Chondrocyte (in vitro differentiated cells): ENCODE measurements around the gene PRAMEF9. TPM values are rescaled to one million over a fixed set of nuclear protein-coding genes. Genes with fewer than 3 reads are reported as not detected.
"Not testable (repeated sequence)": the region's sequence is repeated elsewhere in the genome, so short reads cannot be mapped to it uniquely, and the experiment has no call there.

Experiments used
- DNase-seq: peaks from one replicate; pipeline ENCODE4 v3.0.0; 2021; ENCODE audit warnings: mixed read lengths, low spot score
- H3K27ac Mint-ChIP-seq: one replicate; pipeline ENCODE4 v1.8.0; 2021; ENCODE audit warnings: mild to moderate bottlenecking, moderate library complexity, mixed read lengths; ENCODE audit not compliant: unreplicated experiment
- H3K27me3 Mint-ChIP-seq: 2 replicates; pipeline ENCODE4 v1.8.0; 2021; ENCODE audit warnings: low read depth, mixed read lengths
- H3K36me3 Mint-ChIP-seq: 2 replicates; pipeline ENCODE4 v1.8.0; 2021; ENCODE audit warnings: low read depth, mixed read lengths
- H3K4me1 Mint-ChIP-seq: 2 replicates; pipeline ENCODE4 v1.8.0; 2021; ENCODE audit warnings: low read depth, mild to moderate bottlenecking, mixed read lengths
- H3K4me3 Mint-ChIP-seq: one replicate; pipeline ENCODE4 v1.8.0; 2021; ENCODE audit warnings: mild to moderate bottlenecking, moderate library complexity, mixed read lengths; ENCODE audit not compliant: unreplicated experiment
- H3K9me3 Mint-ChIP-seq: 2 replicates; pipeline ENCODE4 v1.8.0; 2021; ENCODE audit warnings: low read depth, mixed read lengths
- long read RNA-seq: library from polyadenylated mRNA; stranded (forward); transcript quantifications from one replicate; pipeline ENCODE4 v2.0.0, GENCODE V29; 2021
- total RNA-seq: library from RNA; stranded (reverse); gene quantifications from 3 replicates; pipeline ENCODE4 v1.2.1, GENCODE V29; 2021
- TF ChIP-seq, protein P1 (sequence below): fragments of 200-600 bp; sonication (generic); IDR thresholded peaks from 2 replicates; pipeline ENCODE4 v1.5.0; 2021; ENCODE audit warnings: antibody characterized with exemption, mild to moderate bottlenecking, moderate library complexity

PRAMEF9 gene
- total RNA-seq = not detected in 3 replicates
- long read RNA-seq = 0 reads

DNA sequence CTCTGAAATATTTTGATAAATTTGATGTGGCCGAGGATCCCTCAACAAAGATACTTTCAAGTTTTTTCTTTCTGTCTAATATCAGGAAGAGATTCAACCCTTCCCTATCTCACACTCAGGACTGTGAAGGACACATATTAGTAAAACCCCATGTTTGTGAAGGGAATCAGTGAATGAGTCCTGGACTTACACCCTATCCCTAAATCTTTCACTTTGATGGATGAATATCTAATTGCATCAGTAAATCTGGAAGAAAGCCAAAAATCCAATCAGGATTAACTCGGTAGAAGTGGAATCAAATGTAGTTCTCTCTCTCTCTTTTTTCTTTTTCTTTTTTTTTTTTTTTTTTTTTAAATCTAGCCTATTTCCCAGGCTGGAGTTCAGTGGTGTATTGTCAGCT, at the start of gene PRAMEF9:
Gene PRAMEF9 (plus strand): TSS at position 301 of the 400 bp plus-strand sequence. CDS start 3,433 bp downstream, outside the sequence.
- H3K27me3 Mint-ChIP-seq, H3K36me3 Mint-ChIP-seq, H3K4me1 Mint-ChIP-seq, DNase-seq, H3K27ac Mint-ChIP-seq, H3K4me3 Mint-ChIP-seq, H3K9me3 Mint-ChIP-seq: not testable (repeated sequence)

DNA sequence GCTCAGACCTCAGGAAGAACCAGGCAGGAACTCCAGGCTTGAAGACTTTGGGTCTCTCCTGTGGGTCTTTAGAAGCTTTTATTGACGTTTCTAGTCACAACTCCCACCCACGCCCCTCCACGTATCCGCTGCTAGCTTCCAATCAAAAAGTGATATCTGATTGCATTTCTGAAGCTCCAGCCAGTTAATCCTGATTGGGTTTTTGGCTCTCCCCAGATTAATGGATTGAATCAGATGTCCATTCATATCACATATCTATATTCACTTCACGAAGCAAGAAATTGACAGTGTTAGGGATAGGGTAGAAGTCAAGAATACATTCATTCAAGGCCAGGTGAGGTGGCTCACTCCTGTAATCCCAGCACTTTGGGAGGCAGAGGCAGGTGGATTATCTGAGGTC, 15.7 kb upstream of the PRAMEF9 start, which contains the start of gene PRAMEF26:
Gene PRAMEF26 (minus strand): TSS at position 101 of the 400 bp plus-strand sequence. CDS start 2,914 bp downstream, outside the sequence.
- not testable (repeated sequence) for H3K27me3 Mint-ChIP-seq, DNase-seq, H3K27ac Mint-ChIP-seq, H3K36me3 Mint-ChIP-seq, H3K4me1 Mint-ChIP-seq, H3K4me3 Mint-ChIP-seq, H3K9me3 Mint-ChIP-seq

DNA sequence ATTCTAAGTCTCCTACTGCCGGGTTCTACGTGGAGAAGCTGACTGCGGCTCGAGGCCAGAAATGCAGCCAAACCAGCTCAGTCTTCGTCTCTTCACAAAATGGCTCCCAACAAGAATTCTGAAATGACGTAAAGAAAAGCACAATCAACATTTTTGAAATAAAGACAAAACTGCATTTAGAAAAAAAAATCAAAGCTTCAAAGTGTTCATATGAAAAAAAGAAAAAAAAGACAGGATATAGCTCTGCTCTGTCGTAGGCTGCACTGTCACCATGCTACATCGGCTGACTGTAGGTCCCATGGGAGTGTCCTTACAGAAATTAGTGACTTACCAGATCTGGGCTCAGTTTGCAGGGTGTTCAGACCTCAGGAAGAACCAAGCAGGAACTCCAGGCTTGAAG, 6.1 kb upstream of the PRAMEF9 start, which contains the start of gene HNRNPCL4:
Gene HNRNPCL4 (minus strand): TSS at position 101 of the 400 bp plus-strand sequence. CDS start 164 bp downstream, outside the sequence.
- not testable (repeated sequence) for H3K27ac Mint-ChIP-seq, H3K27me3 Mint-ChIP-seq, DNase-seq, H3K4me1 Mint-ChIP-seq, H3K4me3 Mint-ChIP-seq, H3K9me3 Mint-ChIP-seq, H3K36me3 Mint-ChIP-seq

DNA sequence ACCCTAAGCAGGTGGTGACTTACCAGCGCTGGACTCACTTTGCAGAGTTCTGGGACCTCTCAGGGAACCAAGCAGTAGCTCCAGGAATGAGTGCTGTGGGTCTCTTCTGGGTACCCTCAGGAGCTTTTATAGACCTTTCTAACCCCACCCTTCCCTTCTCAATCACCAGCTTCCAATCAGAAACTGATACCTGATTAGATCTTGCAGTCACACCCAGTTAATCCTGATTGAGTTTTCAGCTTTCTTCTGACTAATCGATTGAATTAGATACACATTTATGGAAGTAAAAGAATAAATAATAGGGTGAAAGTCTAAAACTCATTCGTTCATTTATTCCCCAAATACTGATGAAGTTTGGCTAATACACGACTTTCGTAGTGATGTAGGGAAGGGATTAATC, 29.7 kb downstream of the PRAMEF9 start, which contains the start of gene PRAMEF13:
Gene PRAMEF13 (minus strand): TSS at position 101 of the 400 bp plus-strand sequence. CDS start 1,820 bp downstream, outside the sequence.
- not testable (repeated sequence) for H3K4me1 Mint-ChIP-seq, H3K9me3 Mint-ChIP-seq, H3K36me3 Mint-ChIP-seq, H3K27ac Mint-ChIP-seq, DNase-seq, H3K27me3 Mint-ChIP-seq, H3K4me3 Mint-ChIP-seq

DNA sequence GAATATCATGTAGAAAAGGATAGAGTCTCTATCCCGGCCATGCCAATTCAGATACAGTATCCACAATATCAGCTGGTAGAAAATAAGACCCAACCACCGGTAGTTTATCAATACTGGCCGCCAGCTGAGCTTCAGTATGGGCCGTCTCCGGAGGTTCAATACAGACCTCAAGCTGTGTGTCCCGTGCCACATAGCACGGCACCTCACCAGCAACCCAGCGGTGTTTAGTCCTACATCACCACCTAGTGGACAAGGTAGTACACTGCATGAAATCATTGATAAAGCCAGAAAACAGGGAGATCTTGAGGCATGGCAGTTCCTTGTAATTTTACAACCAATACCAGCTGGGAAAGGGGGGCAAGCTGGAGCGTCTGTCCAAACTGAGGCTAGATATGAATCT, 37.1 kb downstream of the PRAMEF9 start:
- H3K4me3 Mint-ChIP-seq, DNase-seq, H3K4me1 Mint-ChIP-seq, H3K9me3 Mint-ChIP-seq, H3K27ac Mint-ChIP-seq, H3K27me3 Mint-ChIP-seq, H3K36me3 Mint-ChIP-seq: not testable (repeated sequence)

DNA sequence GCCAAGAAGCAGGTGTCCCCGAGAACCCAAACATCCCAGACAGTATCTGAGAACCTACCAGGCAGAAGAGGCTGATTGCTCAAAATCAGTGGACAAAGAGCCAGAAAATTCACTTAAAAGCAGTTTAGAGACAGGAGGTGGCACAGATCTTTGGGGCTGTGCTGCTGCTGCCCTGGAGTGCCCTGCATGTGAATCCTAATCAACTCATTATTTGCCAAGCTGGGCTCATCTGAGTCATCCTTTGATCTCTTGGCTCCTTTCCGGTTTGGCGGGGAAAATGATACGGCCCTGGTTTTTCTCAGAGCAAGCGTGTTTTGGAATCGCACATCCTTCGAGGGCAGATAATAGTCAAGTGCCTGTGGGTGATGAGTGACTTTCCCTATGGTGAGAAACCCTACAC, 45.0 kb downstream of the PRAMEF9 start:
- H3K27ac Mint-ChIP-seq, H3K4me1 Mint-ChIP-seq, H3K4me3 Mint-ChIP-seq, H3K36me3 Mint-ChIP-seq, H3K9me3 Mint-ChIP-seq, H3K27me3 Mint-ChIP-seq, DNase-seq: not testable (repeated sequence)

DNA sequence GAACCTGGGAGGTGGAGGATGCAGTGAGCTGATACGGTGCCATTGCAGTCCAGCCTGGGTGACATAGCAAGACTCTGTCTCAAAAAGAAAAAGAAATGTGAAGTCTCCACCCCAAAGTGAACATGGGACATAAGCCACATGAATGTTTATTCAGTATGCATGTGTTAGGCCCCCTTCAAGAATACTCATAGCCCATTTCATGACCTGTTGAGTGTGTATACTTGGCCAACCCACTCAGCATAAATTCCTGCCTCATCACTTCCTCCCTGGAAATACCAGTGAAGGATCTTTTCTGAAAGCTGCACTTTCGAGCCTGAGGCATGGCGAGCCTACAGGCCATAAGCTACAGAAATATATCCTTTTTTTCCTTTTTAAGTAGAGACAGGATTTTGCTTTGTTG, 47.6 kb downstream of the PRAMEF9 start:
- H3K36me3 Mint-ChIP-seq, H3K4me3 Mint-ChIP-seq, H3K27ac Mint-ChIP-seq, H3K4me1 Mint-ChIP-seq, H3K27me3 Mint-ChIP-seq, DNase-seq, H3K9me3 Mint-ChIP-seq: not testable (repeated sequence)

DNA sequence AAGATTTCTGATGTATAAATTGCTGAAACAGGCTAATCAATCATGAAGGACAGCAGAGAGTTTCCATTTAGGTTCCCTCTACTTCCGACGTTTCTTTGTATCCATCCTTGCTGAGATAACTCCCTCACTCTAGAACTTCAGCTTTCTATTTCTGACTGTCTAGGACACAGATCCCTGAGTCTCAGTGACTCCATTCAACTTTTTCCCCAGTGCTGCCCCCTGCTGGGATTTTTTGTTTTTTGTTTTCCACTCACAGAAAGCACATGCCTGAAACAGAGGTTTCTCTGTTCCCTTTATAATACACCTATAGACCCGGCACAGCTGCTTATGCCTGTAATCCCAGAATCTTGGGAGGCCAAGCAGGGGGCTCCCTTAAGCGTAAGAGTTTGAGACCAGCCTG, 51.1 kb downstream of the PRAMEF9 start:
- not testable (repeated sequence) for H3K36me3 Mint-ChIP-seq, DNase-seq, H3K27me3 Mint-ChIP-seq, H3K9me3 Mint-ChIP-seq, H3K4me1 Mint-ChIP-seq, H3K4me3 Mint-ChIP-seq, H3K27ac Mint-ChIP-seq

DNA sequence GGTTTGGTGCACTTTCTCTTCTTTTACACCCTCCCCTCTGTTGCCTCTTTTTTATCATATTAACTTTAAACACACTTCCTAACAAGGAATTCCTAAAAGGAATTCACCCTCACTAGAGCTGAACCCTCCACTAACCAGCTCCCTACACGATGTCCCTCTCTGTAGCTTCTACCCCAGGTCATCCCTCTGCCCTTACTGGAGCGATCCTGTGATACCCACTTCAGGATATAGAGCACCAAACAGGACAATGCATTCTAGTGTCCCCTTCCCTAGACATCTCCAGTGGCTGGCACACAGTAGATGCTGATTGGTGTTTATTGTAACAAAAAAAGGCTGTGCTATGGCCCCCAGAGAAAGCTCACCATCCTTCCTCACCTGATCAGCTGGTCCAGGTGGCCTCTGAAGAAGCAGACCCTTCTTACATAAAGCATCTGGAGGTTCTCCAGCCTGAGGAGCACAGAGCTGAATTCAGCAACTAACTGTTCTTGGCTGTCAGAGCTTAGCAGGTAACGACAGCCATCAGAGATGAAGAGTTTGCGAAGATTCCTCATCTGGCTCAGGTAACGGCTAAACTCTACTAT, 52.9 kb downstream of the PRAMEF9 start:
- no peak overlapping the region for H3K4me3 Mint-ChIP-seq
- peaks cover 12% of the 10 kb centered on the region for H3K9me3 Mint-ChIP-seq
- peak; percentile 34 for DNase-seq
- H3K4me1 Mint-ChIP-seq = no peaks in the 10 kb centered on the region
- no peaks in the 10 kb centered on the region for H3K27me3 Mint-ChIP-seq
- H3K36me3 Mint-ChIP-seq = no peaks in the 10 kb centered on the region
- H3K27ac Mint-ChIP-seq = no peak overlapping the region
- TF ChIP-seq, protein P1, sequence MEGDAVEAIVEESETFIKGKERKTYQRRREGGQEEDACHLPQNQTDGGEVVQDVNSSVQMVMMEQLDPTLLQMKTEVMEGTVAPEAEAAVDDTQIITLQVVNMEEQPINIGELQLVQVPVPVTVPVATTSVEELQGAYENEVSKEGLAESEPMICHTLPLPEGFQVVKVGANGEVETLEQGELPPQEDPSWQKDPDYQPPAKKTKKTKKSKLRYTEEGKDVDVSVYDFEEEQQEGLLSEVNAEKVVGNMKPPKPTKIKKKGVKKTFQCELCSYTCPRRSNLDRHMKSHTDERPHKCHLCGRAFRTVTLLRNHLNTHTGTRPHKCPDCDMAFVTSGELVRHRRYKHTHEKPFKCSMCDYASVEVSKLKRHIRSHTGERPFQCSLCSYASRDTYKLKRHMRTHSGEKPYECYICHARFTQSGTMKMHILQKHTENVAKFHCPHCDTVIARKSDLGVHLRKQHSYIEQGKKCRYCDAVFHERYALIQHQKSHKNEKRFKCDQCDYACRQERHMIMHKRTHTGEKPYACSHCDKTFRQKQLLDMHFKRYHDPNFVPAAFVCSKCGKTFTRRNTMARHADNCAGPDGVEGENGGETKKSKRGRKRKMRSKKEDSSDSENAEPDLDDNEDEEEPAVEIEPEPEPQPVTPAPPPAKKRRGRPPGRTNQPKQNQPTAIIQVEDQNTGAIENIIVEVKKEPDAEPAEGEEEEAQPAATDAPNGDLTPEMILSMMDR = no peak

DNA sequence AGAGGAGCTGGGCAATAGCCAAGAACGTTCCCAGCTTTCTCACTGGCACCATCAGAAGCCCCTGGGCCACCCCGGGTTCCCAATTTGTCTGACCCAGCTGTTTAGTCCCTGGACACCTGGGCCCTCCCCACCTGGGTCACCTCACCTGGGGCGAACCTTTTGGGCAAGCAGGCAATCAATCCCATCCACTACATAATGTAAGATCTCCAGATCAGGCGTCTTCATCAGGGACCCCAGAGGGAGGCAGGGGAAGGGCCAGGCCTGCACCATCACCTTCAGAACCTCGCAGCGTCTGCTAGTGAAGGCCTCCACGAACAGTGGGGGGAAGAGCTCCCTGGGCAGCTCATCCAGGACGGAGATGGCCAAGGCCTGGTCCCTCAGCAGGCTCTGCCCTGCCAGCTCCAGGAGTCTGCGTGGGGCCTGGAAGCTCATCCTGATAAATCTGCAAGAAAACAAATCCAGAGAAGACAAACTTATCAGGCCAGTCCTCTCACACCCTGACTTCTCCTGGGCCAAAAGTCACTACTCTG, 54.1 kb downstream of the PRAMEF9 start, which contains the start of gene PRAMEF18:
Gene PRAMEF18 (minus strand): TSS at position 480 of the 530 bp plus-strand sequence. CDS start 48 bp downstream, at position 432.
- H3K36me3 Mint-ChIP-seq, H3K27ac Mint-ChIP-seq, H3K4me3 Mint-ChIP-seq, H3K4me1 Mint-ChIP-seq, H3K27me3 Mint-ChIP-seq: not testable (repeated sequence)
- peaks cover 20% of the 10 kb centered on the region for H3K9me3 Mint-ChIP-seq
- peak; percentile 73 for DNase-seq

DNA sequence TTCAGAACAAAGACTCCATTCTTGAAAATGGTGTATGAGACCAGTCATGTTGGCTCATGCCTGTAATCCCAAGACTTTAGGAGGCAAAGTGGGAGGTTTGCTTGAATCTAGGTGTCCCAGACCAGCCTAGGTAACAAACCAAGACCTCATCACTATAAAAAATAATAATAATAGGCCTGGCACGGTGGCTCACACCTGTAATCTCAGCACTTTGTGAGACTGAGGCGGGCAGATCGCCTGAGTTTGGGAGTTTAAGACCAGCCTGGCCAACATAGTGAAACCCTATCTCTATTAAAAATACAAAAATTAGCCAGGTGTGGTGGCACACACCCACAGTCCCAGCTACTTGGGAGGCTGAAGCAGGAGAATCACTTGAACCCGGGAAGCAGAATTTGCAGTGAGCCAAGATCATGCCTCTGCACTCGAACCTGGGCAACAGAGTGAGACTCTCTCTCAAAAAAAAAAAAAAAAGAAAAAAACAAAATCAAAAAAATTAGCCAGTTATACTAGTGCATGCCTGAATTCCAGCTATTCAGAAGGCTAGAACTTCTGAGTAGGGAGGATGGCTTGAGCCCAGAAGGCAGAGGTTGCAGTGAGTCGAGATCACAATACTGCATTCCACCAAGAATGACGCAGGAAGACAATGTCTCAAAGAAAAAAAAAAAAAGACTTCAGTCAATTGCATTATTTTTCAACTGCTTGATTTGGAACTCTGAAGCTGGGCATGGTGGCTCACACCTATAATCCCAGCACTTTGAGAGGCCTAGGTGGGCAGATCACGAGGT, 55.8 kb downstream of the PRAMEF9 start:
- H3K4me1 Mint-ChIP-seq, H3K36me3 Mint-ChIP-seq, H3K27me3 Mint-ChIP-seq, H3K27ac Mint-ChIP-seq, H3K4me3 Mint-ChIP-seq: not testable (repeated sequence)
- DNase-seq = peak; percentile 39
- H3K9me3 Mint-ChIP-seq = peaks cover 31% of the 10 kb centered on the region
